ENCODE measurements around the gene MX1. TPM values are rescaled to one million over a fixed set of nuclear protein-coding genes. Genes with fewer than 3 reads are reported as not detected.

The MX1 gene
- total RNA-seq, 1 donor from 2014 or later, result 16.7 TPM

- Histone ChIP-seq H3K27me3 (no peaks in the 10 kb centered on the region), H3K27ac (no peak overlapping the region), H3K36me3 (peaks cover 0 to 33% of the 10 kb centered on the region in 2 donors), H3K9me3 (no peaks in the 10 kb centered on the region), H3K4me3 (no peak overlapping the region), H3K4me1 (no peaks in the 10 kb centered on the region)
- TF ChIP-seq POLR2A (IDR thresholded peaks at IDR 0.05), result no peak
- no peak for TF ChIP-seq POLR2AphosphoS5 (IDR thresholded peaks at IDR 0.05; ENCODE audit: insufficient read depth in 1 of 2, low read depth in 1 of 2)
- TF ChIP-seq, protein P1, sequence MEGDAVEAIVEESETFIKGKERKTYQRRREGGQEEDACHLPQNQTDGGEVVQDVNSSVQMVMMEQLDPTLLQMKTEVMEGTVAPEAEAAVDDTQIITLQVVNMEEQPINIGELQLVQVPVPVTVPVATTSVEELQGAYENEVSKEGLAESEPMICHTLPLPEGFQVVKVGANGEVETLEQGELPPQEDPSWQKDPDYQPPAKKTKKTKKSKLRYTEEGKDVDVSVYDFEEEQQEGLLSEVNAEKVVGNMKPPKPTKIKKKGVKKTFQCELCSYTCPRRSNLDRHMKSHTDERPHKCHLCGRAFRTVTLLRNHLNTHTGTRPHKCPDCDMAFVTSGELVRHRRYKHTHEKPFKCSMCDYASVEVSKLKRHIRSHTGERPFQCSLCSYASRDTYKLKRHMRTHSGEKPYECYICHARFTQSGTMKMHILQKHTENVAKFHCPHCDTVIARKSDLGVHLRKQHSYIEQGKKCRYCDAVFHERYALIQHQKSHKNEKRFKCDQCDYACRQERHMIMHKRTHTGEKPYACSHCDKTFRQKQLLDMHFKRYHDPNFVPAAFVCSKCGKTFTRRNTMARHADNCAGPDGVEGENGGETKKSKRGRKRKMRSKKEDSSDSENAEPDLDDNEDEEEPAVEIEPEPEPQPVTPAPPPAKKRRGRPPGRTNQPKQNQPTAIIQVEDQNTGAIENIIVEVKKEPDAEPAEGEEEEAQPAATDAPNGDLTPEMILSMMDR (IDR thresholded peaks at IDR 0.05), result no peak
- DNase-seq (ENCODE audit: extremely low spot score in 2 of 2), result peak; percentile 76 to 82
- intact Hi-C loops (cut with DNase I), result no loop called here
These were observed 22.1 kb upstream of the MX1 start for GRCh38 chr21:41403966-41404365.

DNA sequence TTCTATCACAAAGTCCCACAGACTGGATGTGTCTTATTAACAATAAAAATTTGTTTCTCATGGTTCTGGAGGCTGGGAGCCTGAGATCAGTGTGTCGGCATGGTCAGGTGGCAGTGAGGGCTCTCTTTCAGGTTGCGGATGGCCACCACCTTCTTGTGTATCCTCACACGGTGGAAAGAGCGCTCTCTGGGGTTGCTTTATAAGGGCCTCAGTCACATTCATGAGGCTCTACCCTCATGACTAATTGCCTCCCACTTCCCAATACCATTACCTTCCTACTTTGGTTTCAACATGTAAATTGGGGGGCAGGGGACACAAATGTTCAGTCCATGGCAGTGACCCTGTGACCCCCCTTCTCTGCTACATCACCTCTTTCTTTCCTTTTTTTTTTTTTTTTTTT is 20.7 kb upstream of the MX1 start:
- intact Hi-C loops (cut with DNase I), result no loop called here
- H3K36me3 ChIP-seq, result peaks cover 0 to 32% of the 10 kb centered on the region in 2 donors

DNA sequence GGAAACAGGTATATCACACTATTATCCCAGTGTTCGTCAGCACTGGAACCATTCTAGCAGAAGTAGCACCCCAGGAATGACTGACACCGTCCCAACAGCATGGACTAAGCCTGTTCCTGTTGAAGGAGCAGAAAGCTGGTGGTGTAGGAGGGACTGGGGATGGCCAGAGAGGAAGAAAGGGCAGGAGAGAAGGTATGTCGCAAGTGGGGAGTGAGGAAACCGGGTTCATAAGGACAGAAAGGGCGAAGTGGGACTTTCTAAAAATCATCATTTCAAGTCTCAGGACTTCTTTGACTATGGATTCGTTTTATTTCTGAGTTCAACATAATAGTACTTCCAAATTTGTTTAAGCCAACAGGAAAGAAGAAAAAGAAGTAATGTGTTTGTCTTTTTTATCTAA is 19.7 kb upstream of the MX1 start:
- intact Hi-C loops (cut with DNase I), result no loop called here
- Histone ChIP-seq H3K27ac (no peak overlapping the region), H3K4me3 (no peak overlapping the region), H3K9me3 (no peaks in the 10 kb centered on the region), H3K36me3 (peaks cover 0 to 32% of the 10 kb centered on the region in 2 donors), H3K27me3 (no peaks in the 10 kb centered on the region), H3K4me1 (no peaks in the 10 kb centered on the region)
- TF ChIP-seq, protein P1 (IDR thresholded peaks at IDR 0.05), result no peak
- no peak for TF ChIP-seq POLR2A (IDR thresholded peaks at IDR 0.05)
- no peak for TF ChIP-seq POLR2AphosphoS5 (IDR thresholded peaks at IDR 0.05; ENCODE audit: insufficient read depth in 1 of 2, low read depth in 1 of 2)
- DNase-seq (ENCODE audit: extremely low spot score in 2 of 2), result peak in 1 of 2 donors; percentile 34

More for the DNA sequence above, 20.7 kb upstream of the MX1 start:
- no peak for TF ChIP-seq POLR2A (IDR thresholded peaks at IDR 0.05)
- TF ChIP-seq, protein P1 (IDR thresholded peaks at IDR 0.05), result no peak
- no peak for TF ChIP-seq POLR2AphosphoS5 (IDR thresholded peaks at IDR 0.05; ENCODE audit: insufficient read depth in 1 of 2, low read depth in 1 of 2)
- H3K27me3 ChIP-seq, result no peaks in the 10 kb centered on the region
- no peak overlapping the region for H3K4me3 ChIP-seq
- H3K4me1 ChIP-seq, result no peaks in the 10 kb centered on the region
- DNase-seq (ENCODE audit: extremely low spot score in 2 of 2), result peak in 1 of 2 donors; percentile 32
- H3K27ac ChIP-seq, result no peak overlapping the region
- no peaks in the 10 kb centered on the region for H3K9me3 ChIP-seq

DNA sequence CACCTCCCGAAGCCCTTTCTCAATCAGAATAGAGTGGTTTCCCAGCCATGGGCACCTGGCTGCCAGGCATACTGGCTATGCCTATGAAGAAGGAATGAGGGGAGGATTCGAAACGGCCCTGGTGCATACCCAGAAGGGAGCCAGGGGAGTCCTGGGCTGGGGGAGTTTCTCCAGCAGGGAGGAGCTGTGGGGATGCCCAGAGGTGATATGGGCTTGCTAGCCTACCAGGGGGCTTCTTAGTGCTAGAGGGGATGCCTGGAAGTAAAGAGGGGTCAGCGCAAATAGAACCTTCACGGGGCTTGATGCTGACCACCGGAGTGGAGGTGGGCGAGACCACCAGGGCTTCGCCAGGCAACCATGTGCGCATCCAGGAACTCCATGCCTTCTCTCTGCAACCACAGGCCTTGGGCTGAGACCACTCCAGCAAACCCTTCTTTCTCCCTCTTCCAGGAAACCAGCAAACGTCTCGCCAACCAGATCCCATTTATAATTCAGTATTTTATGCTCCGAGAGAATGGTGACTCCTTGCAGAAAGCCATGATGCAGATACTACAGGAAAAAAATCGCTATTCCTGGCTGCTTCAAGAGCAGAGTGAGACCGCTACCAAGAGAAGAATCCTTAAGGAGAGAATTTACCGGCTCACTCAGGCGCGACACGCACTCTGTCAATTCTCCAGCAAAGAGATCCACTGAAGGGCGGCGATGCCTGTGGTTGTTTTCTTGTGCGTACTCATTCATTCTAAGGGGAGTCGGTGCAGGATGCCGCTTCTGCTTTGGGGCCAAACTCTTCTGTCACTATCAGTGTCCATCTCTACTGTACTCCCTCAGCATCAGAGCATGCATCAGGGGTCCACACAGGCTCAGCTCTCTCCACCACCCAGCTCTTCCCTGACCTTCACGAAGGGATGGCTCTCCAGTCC is 18.2 kb upstream of the MX1 start:
- H3K4me1 ChIP-seq, result no peaks in the 10 kb centered on the region
- peak in 1 of 2 donors; percentile 67 for DNase-seq (ENCODE audit: extremely low spot score in 2 of 2)
- H3K4me3 ChIP-seq, result no peak overlapping the region
- H3K27ac ChIP-seq, result no peak overlapping the region
- TF ChIP-seq POLR2A (IDR thresholded peaks at IDR 0.05), result no peak
- no peak for TF ChIP-seq POLR2AphosphoS5 (IDR thresholded peaks at IDR 0.05; ENCODE audit: insufficient read depth in 1 of 2, low read depth in 1 of 2)
- TF ChIP-seq, protein P1 (IDR thresholded peaks at IDR 0.05), result no peak
- peaks cover 0 to 32% of the 10 kb centered on the region in 2 donors for H3K36me3 ChIP-seq
- no peaks in the 10 kb centered on the region for H3K9me3 ChIP-seq
- H3K27me3 ChIP-seq, result no peaks in the 10 kb centered on the region
- intact Hi-C loops (cut with DNase I), result no loop called here

DNA sequence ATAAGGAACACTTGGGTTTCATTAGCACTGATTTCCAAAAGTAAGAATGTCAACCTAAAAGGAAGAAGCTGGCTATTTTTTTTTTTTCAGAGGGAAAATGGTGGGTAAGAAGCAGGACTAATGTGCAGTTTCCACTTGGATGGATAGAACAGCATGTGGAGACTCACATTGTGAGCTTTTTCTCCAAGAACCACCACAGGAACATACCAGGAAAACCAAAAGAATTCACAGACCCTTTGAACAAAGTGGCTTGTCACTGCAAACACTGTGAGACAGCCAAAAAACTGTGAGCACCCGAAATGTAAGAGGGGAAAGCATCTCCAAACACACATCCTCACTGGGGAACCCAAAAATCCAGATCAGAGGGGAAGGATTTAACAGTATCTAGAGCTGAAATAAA is 15.7 kb upstream of the MX1 start:
- H3K27me3 ChIP-seq, result no peaks in the 10 kb centered on the region
- no peaks in the 10 kb centered on the region for H3K9me3 ChIP-seq
- no peak for DNase-seq (ENCODE audit: extremely low spot score in 2 of 2)
- no peak overlapping the region for H3K27ac ChIP-seq
- H3K4me3 ChIP-seq, result no peak overlapping the region
- H3K4me1 ChIP-seq, result no peaks in the 10 kb centered on the region
- peaks cover 0 to 22% of the 10 kb centered on the region in 2 donors for H3K36me3 ChIP-seq
- TF ChIP-seq POLR2AphosphoS5 (IDR thresholded peaks at IDR 0.05; ENCODE audit: insufficient read depth in 1 of 2, low read depth in 1 of 2) (no peak), POLR2A (IDR thresholded peaks at IDR 0.05) (no peak)
- TF ChIP-seq, protein P1 (IDR thresholded peaks at IDR 0.05), result no peak
- intact Hi-C loops (cut with DNase I), result no loop called here
